AG09309 (cell line): Measurements from ENCODE around the gene TMEM131.
"Not testable (repeated sequence)": the region's sequence is repeated elsewhere in the genome, so short reads cannot be mapped to it uniquely, and the experiment has no call there.

Experiments
- DNase-seq: peaks from one replicate; pipeline ENCODE4 v3.0.0-alpha.2; 2010; ENCODE audit warnings: low read depth
- H3K4me3 ChIP-seq: 2 replicates; pipeline ENCODE4 v1.5.1; 2011; ENCODE audit warnings: mild to moderate bottlenecking, low read depth, low read length, moderate library complexity; ENCODE audit not compliant: control insufficient read depth
- TF ChIP-seq, protein P1 (sequence below): IDR thresholded peaks from 2 replicates; pipeline ENCODE4 v1.5.1; 2011; ENCODE audit warnings: mild to moderate bottlenecking, low read depth, low read length, inconsistent platforms; ENCODE audit not compliant: insufficient read depth, control insufficient read depth; ENCODE audit errors: missing control alignments

TMEM131 gene

DNA sequence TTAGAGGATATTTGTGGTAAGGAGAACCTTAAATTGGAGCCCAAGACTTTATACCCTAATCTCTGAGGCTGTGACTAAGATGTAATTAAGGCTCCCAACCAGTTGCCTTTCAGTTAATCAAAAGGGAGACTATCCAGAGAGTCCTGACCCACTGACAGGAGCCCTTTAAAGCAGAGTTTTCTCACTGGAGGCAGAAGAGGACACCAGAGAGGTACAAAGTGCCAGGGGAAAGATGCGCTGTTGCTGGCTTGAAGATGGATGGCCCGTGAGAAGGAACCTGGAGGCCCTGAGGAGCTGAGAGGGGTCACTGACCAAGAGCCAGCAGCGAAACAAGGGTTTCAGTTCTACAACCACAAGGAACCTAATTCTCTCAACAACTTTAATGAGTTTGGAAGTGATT, 137.3 kb downstream of the TMEM131 start:
- TF ChIP-seq, protein P1, sequence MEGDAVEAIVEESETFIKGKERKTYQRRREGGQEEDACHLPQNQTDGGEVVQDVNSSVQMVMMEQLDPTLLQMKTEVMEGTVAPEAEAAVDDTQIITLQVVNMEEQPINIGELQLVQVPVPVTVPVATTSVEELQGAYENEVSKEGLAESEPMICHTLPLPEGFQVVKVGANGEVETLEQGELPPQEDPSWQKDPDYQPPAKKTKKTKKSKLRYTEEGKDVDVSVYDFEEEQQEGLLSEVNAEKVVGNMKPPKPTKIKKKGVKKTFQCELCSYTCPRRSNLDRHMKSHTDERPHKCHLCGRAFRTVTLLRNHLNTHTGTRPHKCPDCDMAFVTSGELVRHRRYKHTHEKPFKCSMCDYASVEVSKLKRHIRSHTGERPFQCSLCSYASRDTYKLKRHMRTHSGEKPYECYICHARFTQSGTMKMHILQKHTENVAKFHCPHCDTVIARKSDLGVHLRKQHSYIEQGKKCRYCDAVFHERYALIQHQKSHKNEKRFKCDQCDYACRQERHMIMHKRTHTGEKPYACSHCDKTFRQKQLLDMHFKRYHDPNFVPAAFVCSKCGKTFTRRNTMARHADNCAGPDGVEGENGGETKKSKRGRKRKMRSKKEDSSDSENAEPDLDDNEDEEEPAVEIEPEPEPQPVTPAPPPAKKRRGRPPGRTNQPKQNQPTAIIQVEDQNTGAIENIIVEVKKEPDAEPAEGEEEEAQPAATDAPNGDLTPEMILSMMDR = no peak
- H3K4me3 ChIP-seq = no peak overlapping the region
- DNase-seq = no peak

DNA sequence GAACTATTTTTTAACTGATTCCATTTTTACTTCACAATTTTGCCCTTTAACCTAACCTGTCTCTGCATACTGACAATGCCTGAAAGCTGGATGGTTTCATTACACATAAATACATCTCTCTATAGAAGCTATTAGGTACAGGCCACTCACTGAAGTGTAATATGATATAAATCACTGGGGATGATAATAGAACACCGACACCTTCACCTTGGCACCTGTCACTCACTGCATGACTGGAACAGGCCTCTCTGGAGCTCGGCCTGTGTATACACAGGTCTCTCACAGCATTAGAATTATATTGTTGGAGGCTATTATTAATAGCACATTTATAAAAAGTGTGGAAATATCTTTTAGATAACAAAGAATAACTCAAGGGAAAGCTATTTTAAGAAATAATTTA, 138.2 kb downstream of the TMEM131 start:
- no peak overlapping the region for H3K4me3 ChIP-seq
- TF ChIP-seq, protein P1 = no peak
- DNase-seq = no peak

DNA sequence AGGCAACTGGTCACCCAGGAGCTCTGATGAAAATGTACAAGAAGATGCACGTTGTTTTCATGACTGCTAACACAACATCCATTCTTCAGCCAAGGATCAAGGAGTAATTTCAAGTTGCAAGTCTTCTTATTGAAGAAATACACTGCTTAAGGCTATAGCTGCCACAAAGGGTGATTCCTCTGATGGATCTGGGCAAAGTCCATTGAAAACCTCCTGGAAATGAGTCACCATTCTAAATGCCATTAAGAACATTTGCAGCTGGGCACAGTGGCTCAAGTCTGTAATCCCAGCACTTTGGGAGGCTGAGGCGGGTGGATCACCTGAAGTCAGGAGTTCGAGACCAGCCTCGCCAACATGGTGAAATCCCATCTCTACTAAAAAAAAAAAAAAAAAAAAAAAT, 142.7 kb downstream of the TMEM131 start:
- H3K4me3 ChIP-seq, DNase-seq: not testable (repeated sequence)

DNA sequence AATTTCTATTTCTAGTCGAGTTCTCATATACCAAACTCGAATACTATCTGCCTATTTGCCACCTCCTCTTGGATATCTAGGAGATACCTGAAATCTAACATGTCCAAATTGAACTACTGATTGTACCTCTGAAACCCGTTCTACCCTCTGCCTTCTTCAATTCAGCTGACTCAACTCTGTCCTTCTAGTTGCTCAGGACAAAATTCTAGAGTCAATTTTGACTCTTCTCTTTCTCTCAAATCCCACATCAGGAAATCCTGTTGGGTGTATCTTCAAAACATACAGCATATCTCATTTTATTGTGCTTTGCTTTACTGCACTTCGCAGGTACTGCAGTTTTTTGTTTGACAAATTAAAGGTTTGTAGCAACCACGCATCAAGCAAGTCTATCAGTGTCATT, 144.6 kb downstream of the TMEM131 start:
- DNase-seq = no peak
- TF ChIP-seq, protein P1 = no peak
- H3K4me3 ChIP-seq = no peak overlapping the region

DNA sequence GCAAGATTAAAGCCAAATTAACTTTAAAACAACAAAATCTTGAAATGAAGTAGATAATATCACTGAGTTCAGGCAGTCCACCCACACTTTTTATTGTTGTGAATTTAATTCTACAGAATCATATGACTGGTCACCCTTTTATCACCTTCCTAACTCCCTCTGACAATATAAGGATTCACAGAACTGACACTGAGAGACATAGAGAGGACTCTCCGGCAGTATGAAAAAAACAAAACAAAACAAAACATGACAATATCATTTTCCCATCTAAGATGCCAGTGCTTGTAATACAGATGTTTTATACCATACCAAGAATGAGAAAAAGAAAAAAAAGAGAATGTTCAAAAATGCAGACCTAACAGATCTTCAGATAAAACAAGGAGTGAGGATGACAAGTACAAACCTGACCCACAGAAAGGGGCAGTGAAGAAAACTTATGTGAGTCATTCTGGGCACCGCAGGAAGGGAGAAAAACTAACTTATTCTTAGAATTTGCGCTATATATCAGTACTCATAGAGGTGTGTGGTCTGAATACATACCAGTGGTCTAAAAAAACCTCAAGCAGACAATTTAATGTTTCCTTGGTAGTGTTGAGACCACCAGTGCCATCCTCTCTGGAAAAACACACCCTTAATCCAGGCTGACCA, 145.7 kb downstream of the TMEM131 start:
- TF ChIP-seq, protein P1 = no peak
- no peak overlapping the region for H3K4me3 ChIP-seq
- no peak for DNase-seq

DNA sequence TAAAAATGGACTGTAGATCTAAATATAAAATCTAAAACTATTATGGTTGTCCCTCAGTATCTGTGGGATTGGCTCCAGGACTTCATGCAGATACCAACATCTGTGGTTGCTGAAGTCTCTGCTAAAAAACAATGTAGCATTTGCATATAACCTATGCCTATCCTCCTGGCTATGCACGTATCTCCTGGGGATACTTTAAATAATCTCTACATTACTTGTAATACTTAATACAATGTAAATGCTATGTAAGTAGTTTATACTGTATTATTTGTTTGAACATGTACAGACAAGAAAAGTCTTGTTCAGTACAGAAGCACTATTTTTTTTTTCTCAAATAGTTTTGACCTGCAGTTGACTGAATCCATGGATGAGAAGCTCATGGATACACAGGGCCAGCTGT, 147.4 kb downstream of the TMEM131 start:
- TF ChIP-seq, protein P1 = no peak
- DNase-seq = no peak
- H3K4me3 ChIP-seq = no peak overlapping the region

DNA sequence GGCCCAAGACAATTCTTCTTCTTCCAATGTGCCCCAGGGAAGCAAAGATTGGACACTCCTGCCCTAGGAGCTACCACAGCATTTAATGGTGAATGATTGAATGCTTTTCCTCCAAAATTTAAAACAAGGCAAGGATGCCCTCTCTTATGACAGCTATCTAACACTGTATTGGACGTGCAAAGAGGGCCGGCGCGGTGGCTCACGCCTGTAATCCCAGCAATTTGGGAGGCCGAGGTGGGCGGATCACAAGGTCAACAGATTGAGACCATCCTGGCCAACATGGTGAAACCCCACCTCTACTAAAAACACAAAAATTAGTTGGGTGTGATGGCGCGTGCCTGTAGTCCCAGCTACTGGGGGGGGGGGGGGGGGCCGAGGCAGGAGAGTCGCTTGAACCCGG, 149.0 kb downstream of the TMEM131 start:
- H3K4me3 ChIP-seq, DNase-seq: not testable (repeated sequence)

DNA sequence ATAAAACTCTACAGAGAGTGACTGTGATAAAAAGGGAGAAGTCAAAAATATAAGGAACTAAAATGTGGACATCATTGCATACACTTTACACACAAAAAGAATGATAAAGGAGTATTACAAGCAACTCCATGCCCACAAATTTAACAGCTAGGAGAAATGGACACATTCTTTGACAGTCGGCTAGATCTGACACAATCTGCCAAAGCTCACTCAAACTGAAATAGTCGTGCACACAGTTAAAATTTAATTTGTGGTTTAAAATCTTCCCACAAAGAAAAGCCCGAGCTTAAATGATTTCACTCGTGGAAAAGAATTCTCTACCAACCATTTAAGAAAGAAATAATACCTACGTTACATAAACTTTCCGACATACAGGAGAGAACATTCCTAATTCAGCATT, 149.9 kb downstream of the TMEM131 start:
- TF ChIP-seq, protein P1 = no peak
- no peak for DNase-seq
- H3K4me3 ChIP-seq = no peak overlapping the region
